NCI-H774 (cell line): Measurements from ENCODE around the gene WDR5.

ENCODE experiments used
- DNase-seq: peaks from one replicate; lab custom pipeline; 2025; lab: John Stamatoyannopoulos, UW

The WDR5 gene

DNA sequence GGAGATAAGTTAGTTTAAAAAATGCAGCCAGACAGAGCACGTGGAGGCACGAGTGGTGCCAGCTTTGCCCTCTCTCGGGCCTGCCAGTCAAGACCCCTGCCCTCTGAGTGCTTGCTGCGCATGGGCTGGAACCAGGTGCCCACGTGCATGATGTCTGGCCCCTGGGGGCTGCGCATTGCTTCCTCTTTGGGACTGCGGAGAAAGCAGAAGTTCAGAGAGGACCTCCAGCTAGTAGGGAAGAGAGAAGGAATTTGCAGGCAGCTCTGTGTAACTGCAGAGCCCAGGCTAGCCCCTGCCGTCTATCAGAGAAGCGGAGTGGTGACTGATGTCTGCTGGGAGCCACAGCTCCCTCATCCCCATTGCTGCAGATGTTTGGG, 38.2 kb downstream of the WDR5 start:
- DNase-seq, result no peak

DNA sequence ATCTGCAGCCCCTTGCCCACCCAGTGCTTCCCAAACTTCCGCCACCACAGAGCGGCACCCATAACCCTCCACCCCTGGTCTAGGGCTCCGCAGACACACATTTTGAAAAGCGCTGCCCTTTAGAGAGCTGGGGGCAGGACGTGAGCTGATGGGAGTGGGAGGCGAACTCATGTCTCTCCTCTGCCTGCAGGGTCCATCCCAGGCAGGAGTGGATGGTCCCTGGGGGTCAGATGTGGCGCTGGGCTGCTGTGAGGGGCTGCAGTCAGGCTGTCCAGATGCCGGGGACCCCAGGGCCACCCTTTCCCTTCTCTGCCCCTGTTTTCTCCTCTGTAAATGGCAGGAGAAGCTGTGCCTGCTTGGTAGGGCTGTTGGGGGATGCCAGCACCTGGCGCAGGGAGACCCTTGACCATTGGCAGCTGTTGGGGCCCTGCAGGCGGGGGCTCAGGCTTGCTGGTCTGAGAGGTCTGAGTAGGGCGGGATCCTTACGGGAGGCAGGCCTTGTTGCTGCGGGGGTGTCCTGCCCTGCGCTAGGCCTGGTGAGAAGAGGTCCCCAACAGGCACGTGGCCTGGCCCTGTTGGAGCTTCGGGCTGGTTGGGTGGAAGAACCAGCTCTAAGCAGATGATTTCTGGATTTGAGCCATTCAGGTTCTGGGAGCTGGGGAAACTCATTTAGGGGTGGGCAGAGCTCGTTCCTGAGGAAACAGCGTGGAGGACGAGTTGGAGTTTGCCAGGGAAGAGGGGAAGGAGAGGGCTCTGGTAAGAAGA, 38.8 kb downstream of the WDR5 start:
- DNase-seq, result no peak

DNA sequence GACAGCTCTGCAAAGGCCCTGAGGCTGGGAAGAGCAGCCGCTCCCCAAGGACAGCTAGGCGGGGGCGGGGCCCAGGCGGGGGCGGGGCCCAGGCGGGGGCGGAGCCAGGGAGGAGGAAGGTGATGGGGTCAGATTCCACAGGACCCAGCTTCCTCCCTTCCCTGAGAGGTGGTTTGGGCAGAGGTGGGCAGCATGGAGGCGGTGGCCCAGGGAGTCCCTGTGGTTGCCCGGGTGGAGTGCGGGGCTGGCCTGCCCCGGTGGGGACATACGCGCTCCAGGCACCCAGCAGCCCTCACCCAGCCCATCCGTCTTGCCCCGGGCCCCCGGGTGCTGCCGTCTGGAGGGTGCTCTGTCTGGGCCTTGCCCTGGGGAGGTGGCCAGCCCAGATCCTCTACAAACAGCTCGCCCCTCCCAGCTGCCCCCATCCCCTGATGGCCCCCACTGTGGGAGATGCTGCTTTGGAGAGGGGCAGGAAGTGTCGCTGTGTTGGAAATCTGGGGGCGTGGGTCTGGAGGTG, 39.5 kb downstream of the WDR5 start:
- no peak for DNase-seq

DNA sequence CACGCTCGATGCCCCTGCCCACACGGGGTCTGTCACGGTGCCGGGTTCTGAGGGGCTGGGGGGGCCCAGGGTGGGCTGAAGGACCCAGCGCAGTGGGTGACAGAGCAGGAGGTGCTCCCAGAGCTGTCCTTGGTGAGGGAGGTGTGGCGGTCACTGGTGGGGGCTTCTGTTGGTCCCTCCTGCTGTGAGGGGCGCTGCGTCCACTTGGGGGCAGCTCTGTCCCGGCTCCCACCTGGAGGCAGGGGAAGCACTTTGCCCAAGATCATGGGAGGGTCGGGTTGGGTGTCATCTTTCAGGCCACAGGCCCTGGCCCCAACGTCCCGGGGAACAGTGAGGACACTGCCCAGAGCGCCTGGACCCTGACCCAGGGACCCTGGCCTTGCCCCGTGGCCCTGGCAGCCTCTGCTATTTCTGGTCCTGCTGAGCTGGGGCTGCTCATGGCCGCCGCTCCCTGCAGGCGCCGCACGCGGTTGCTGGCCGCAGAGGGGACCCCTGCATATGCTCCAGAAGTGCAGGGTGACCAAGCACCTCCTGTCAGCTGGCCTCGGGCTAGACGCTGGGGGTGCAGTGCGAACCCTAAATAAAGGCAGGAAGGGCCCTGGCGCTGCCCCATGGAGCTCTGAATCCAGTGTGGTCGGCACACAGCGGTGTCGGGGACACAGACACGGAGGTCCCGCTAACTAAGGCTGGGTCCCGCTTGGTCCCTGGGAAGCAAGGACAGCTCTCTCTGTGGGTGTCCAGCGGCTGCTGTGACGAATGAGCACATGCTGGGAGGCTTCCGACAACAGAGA, 40.1 kb downstream of the WDR5 start:
- DNase-seq, result no peak

DNA sequence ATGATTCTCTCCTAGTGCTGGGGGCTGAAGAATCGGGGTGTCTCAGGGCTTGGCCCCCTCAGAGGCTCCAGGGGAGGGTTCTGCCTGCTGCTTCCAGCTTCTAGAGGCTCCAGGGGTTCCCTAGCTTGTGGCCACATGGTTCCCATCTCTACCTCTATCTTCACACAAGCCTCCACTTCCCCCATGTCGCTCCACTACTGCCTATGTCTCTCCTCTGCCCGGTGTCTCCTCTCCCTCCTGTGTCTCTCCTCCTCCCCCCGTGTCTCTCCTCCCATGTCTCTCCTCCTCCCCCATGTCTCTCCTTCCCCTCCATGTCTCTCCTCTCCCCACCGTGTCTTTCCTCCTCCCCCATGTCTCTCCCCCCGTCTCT, 40.7 kb downstream of the WDR5 start:
- DNase-seq, result no peak

DNA sequence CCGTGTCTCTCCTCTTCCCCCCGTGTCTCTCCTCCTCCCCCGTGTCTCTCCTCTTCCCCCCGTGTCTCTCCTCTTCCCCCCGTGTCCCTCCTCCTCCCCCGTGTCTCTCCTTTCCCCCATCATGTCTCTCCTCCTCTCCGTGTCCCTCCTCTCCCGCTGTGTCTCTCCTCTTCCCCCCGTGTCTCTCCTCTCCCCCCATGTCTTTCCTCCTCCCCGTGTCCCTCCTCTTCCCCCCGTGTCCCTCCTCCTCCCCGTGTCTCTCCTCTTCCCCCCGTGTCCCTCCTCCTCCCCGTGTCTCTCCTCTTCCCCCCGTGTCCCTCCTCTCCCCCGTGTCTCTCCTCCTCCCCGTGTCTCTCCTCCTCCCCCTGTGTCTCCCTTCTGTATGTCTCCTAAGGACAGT, 41.3 kb downstream of the WDR5 start:
- DNase-seq, result no peak

DNA sequence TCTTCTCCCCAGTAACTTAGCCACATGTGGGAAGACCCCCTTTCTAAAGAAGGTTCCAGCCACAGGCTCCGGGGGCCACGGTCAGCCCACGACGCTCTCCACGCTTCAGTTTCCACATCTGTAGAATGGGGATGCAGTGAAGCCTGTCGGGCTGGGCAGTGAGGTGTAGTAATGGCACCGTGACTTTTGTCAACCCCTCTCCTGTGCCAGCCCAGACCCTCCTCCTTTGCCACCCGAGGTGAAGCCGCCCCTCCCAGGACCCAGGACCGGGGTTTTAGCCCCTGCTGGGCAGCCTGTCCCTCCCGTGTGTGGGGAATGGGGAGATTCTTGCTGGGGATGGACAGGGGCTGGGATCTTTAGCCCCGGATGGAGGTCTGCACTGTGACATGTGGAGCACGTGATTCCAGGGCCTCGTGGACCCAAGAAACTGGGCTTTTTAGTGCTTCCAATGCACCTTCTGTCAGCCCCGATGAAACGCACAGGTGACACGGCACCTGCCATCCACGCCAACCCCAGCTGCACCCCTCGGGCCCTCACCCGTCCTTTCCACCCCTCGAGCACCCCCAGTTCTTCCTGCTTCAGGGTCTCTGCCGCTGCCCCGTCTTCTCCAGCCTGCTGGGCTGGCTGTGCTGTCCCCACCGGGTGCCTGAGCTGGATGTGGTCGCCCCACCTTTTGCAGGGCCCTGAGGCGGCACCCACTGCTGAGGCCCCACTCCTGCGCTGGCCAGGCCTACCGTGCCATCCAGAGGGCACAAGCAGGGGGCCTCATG, 41.9 kb downstream of the WDR5 start:
- DNase-seq, result no peak

DNA sequence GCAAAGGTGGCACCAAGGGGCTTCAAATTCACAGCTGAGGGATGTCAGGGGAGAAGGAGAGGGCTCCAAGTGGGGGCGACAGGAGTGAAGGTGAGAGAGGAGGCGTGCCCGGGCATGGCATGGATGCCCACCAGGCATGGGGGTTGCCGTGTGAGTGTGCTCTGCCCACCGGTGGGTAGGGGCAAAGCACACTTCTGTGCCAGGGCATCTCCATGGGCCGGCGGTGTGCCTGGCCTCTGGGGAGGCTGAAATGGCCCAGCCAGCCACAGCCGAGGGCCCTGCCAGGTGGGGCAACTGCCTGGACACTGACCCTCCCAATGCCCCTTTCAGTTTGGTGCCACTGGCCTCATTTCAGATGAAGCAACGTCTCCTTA, 42.5 kb downstream of the WDR5 start:
- DNase-seq, result no peak

DNA sequence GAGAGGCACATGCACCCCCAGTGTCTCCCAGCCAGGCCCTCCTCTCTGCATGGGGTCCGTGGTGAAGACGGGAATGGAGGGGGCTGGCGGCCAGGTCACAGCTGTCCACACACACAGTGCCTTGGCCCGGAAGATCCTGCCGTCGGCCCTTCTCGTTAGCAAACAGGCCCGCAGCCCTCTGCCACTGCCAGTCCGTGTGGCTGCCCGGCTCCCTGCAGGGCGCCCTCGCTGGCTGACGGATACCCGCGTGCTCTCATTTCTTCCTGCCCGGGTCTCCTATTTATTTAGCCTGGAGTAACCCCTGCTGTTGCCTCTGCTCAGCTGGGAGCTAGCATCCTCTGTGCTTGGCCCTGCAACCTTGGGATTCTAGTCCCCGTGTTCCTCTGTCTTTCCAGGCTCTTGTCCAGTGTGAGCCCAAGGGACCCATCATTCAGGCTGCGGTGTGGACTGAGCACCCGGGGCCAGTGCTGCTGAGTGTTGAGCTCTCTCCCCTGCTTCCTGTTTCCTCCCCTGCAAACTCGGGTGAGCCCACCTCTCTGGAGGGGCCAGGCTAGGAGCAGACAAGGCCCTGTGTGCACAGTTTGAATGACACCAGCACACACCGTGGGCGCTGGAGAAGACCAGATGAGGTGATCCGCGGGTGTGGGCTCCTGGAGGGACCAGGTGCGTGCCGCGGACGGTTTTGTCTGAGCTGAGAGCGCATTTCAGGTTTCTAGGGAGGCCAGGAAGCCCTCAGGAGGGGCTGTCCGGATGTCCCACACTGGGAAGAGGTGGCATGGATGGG, 43.1 kb downstream of the WDR5 start:
- no peak for DNase-seq

DNA sequence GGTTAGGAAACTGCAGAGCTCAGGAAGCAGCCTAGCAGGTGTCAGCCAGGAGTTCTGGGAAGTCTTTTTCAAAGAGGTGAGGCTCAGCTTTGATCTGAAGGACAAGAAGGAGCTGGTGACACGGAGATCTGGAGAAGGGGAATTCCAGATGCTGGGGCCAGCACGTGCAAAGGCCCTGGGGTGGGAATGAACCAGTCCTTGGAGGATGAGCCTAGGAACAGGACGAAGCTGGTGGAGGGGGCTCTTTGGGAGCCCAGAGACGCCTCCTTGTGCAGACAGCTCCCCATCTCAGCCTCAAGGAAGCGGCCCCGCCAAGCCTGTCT, 43.7 kb downstream of the WDR5 start:
- DNase-seq, result no peak

DNA sequence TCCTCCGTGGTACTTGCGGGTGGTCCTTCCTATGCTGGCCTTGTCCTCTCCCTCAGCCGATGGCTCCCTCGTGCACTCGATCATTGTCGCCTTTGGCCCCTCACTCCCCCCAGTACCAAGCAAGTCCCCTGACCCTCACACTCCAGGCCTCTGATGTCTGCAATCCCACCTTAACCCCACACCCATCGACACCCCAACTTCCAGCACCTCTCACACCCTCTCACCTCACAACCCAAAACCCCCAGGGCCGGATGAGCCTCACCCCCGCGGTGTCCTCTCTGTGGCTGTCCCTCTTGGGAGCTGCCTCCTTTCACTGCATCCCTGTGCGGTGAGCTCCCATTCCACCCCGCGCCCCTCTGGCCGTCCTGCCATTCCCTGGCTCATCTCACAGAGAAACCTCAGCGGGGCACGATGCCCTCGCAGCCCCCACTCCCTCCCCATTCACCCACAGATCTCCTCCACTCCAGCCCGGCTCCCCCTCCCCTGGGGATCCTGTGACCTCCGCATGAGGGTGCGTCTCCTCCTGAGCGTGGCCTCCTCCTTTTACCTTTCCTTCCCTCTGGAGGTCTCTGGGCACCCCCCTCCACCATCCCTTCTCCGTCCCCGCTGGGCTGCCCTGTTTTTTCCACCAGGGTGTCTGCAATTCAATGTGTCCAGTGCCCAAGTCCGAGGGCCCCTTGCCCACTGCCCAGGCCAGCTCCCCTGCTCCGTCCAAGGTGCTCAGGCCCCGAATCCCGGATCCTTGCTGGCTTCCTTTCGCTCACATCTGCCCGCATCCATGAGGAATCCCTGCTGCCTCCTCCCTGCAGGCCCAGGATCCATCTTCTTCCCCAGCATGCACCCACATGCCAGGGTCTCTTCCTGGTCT, 44.3 kb downstream of the WDR5 start:
- no peak for DNase-seq

DNA sequence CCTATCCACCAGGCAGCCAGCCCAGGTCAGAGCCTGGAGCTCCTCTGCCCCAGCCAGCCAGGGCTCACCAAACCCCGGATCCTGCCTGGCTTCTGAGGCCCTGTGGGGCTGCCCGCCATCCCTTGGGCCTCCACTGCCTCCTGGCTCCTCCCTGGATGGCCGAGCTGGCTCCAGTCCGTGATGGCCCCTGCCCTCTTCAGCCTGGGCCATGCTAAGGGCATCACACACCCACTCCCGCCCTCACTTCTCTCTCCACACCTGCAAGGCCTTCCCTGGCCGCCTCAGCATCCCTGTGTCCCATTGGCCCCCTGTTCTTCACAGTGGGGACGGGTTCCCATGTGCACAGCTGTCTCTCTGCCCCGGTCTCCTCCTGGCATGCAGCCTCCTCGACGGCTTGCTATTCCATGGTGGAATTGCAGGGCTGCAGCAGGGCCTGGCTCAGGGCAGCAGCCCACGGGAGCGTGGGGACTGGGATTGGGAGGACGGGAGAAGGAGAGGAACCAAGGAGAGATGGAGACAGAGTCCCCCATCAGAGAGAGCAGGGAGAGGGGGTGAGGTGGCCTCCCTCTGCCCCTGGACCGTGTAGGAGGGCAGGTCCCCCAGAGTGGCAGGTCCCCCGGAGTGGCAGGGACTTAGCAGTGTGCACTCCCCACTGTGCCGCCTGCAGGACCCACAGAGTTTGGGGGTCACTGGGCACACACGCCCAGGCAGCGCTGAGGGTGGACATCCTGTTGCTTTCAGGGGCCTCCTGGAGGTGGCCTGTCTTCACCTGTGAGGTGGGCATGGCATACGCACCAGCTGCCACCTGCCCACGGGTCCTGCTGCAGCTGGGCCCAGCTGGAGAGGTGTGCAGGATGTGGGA, 45.1 kb downstream of the WDR5 start:
- DNase-seq, result no peak

DNA sequence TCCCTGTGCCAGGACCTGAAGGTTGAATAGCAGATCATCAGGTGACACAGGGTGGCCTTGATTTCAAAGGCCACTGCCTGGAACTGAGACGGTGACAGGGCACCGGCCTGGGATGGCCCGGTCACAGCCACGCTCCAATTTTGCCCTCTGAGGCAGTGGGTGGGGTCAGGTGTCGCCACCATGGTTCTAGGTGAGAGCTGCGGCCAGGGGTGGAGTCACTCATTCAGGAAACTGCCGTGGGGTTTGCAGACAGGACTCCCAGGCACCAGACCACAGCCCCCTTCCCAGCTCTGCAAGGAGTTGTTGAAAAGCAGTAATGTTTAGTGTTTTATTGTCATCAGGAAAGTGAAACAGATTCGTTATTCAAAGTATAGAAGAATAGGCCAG, 45.8 kb downstream of the WDR5 start:
- no peak for DNase-seq

DNA sequence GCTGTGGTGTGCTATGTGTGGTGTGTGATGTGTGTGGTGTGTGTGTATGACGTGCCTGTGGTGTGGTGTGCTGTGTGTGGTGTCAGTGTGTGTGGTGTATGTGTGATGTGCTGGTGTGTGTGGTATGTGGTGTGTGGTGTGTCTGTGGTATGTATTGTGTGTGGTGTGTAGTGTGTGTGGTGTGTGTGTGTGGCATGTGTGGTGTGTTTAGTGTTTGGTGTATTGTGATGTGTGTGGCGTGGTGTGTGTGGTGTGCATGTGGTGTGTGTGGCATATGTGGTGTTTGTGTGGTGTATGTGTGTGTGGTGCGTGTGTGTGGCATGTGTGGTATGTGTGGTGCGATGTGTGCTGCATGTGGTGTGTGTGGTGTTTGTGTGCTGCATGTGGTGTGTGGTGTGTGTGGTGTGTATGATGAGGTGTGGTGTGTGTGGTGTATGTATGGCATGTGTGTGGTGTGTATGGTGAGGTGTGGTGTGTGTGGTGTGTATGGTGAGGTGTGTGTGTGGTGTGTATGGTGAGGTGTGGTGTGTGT, 46.7 kb downstream of the WDR5 start:
- no peak for DNase-seq

DNA sequence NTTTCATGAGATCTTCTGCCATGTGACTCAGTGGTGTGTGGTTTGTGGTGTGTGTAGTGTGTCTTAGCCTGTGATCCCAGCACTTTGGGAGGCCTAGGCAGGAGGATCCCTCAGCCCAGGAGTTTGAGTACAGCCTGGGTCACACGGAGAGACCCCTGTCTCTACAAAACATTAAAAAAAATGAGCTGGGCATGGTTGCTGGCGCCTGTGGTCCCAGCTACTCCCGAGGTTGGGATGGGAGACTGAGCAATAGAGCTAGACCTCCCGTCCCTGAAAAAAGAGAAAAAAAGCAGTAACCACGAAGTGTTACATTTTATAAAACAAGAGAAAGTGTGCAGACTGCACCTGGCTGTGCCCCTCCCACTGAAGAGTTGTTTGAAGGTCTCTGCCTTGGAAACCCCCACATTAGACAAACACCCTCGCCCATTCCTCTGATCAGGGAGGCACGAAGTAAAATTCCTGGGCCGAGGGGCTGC, 49.7 kb downstream of the WDR5 start:
- no peak for DNase-seq

DNA sequence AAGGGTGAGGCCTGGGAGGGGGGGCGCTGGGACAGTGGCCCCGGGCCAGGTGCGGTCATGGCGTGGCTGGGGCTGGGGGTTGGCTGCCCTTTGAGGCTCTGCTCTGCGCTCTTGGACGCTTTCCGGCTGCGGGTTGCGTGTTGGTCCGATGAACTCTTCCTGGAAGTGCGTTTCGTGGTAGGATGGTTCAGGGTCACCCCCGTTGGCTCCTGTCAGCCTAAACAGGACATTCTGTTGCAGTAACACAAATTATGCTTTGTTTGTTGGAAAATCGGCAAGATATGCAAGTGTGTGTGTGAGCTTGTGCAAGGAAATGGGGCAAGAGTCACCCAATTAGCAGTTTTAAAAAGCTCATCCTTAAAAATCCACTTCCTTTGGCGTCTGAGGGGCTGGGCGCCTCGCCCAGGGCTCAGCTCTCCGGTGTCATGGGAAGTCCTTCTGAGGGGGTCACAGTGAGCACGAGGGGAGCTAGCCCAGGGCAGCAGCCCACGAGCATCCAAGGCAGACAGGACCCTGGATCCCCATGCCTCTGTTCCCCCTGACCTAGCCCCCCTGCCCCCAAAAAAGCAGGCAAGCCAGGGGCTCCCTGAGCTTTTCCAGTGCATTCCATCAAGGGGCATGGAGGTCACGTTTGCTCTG, 50.7 kb downstream of the WDR5 start:
- DNase-seq, result no peak

DNA sequence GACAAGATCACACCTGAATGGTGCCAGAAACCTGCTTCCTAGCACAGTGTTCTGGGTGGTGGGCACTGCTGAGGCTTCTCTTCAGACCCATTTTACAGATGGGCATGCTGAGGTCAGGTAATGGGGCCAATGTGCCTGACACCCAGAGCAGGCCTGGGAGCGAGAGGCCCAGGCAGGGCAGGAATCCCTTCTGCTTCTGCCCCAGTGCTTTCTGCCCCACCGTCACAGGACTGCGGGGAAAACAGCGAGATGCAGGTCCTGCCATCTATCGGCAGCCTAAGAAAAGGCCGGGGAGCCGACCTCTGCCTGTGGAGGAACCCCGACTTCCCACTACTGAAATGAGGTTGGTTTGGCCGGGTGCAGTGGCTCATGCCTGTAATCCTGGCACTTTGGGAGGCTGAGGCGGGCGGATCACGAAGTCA, 51.2 kb downstream of the WDR5 start:
- no peak for DNase-seq

DNA sequence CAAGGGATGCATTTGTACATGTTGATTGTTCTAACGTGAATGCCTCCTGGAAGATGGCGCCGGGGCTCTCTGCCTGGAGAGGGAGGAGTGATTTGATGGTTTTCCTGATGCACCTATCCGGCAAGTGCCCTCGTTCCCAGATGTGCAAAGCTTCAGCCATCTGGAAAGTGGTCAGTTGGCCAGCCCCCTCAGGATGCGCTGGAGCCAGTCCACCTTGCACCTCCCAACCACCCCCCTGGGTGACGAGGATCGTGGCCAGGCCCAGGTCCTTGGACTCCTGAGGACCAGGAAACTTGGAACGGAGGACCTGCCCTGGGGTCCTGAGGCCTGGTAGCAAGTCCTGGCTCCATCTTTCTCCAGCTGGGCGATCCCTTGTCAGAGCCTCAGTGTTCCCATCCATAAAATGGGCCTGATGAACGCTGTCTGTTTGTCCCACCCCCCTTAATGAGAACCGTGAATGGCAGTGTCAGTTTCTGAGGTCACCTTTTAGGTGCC, 52.1 kb downstream of the WDR5 start:
- no peak for DNase-seq
